GM18870 (cell line): Measurements from ENCODE around the gene BCAS3.

Source experiments
- ATAC-seq: cut with Tn5 transposase; IDR thresholded peaks from one replicate; pipeline ENCODE4 v1.9.1; 2021; ENCODE audit warnings: moderate library complexity; ENCODE audit not compliant: unreplicated experiment

The BCAS3 gene

GRCh38 chr17:61371606-61372005 lies 694.0 kb downstream of the BCAS3 start:
- no peak for ATAC-seq

DNA sequence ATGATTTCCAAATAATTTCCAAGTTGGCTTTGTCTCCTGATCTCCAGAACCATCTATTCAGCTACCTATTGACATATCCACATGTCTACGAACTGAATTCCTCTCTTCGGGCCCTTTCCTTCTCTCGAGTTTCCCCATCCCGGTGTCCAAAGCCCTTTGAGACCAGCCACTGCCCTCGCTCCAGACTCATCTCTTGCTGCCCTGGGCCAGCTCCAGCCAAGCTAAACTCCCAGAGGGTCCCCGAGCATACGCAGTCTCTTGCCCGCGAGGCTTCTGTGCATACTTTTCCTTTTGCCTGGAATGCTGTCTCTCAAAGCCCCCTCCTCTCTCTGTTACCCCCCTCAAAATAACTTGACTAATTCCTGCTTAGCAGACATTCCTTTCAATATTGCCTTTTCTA lies 694.8 kb downstream of the BCAS3 start:
- ATAC-seq, result no peak

DNA sequence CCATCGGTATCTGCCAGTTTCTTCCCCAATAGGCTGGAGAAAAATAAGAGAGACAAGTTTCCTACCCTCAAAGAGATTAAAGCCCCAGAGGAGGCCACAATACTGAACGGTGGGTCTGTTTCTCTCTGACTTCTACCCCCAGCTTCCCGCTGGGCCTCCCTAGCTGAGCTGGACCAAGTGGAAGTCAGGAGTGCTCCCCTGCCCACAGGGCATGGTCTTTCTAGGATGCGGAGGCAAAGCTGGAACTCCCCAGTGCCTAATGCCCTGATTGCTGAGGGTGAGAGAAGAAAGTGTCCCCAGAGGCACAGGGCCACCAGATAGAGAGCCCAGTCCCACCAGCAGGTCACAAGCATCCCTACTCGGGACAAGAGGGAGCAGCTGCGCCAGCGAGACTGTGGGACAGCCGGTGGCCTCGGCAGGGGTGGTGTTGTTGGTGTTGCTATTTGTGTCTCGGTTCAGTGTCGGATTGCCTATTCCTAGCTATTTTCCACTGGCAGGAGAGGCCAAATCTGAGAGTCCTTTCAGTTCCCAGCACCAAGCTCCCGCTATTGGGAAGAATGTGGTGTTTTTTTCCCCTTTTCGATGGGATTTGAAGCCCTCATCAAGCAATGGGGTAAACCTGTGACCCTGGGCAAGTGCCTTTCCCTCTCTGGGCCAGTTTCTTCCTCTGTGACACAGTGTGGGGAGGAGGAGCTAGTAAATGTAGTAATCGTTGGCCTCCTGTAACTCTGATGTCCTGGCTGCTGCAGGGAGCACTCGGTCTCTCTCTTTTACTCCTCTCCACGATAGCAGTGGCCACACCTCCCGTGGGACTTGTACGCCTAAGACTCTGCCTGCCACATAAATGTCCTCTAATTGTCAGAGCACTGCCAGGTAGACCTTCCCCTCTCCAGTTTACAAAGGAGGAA lies 699.5 kb downstream of the BCAS3 start:
- no peak for ATAC-seq

DNA sequence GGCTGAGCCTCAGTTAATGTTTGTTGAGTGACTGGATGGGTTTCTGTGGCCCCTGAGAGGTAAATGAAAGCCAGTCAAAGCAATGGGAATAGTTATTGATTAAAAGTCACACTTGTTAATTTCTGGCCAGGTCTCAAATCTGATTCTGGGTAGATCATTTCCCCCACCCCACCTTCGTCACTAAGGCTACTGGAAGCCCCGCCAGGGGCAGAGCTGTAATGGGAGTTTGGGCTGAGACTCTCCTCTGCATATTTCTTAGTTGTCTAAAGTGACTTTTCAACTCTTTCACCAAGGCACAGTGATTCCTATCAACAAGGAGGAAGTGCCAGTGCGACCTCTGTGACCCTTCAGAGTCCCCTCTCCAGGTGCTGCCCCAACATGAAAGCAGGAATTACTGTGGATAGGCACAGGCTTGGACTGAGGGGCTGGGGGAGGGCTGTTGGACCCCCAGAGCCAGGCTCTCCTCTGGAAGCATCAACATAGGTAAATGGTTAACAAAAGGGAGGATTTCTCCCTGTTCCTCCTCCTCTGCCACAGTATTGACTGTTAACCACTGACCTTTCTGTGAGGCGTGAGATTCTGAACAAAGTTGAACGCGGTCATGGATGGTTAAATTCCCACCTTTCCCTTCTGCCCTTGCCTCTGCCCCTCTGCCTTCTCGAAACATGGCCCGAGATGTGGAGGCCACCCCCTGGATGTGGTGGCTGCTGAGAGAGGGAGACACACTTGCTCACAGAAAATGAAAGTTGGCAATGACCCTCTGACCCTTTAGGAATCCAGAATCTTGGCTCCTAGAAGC lies 701.2 kb downstream of the BCAS3 start:
- no peak for ATAC-seq

DNA sequence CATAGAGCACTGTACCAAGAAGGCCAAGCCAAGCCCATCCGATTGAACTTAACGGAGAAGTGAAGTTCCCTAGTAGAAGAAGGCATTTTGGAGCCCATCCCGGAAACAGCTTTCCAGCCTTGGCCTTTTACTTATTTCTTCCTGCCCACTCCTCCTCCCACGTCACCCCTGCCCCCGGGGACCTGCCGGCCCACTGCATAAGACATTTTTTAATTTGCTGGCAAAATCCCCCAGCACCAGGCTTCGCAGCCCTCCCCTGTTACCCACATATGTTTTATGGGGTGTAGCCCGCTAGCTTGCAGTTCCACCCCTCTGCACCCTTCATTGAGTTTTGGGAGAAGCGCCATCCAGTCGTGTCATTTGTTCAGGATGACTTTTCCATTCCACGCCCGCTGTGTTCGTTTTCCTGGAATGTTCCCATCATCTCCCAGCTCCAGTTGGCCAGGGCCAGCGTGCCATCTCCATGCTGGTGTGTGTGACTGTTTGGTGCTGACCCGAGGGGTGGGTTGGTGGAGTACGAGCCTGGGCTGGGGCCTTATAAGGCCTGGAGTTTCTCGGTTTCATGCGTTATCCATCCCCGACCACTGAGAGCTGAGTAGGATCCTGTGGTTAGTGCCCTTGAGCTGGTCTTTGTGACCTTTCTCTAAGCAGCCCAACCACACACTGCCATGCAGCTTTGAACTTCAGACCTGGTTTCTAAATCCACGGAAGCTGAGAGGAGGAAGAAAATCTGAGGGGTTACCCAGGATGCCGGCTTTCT lies 702.0 kb downstream of the BCAS3 start:
- no peak for ATAC-seq

DNA sequence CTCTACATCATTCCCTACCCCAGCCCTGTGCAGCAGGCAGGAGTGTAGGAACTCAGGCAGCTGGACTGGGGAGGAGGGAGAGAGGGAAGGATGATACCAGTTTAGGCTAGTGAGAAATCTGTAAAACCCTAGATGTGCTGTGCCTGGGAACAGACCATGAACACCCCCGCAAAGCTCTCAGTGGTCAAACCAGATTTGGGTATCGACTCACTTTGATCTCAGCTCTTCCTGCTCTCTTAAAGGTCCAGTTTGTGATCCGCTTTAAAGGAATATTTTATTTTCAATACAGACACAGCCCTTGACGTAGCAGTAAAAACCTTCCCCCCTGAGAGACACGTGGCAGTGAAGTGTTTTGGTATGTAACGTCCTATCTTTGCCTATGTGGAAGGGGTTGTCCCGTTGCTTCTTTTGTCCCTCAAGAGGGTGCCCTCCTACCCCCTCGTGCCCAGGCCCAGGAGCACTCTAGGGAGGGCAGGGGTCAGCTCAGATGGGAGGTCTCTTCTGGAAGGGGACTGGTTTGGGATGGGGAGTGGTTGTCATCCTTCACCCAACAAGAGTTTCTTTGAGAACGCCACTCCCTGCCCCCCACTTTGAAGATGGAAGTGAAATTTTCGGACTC lies 702.7 kb downstream of the BCAS3 start:
- no peak for ATAC-seq

GRCh38 chr17:61380836-61381525 lies 703.3 kb downstream of the BCAS3 start:
- ATAC-seq, result no peak

DNA sequence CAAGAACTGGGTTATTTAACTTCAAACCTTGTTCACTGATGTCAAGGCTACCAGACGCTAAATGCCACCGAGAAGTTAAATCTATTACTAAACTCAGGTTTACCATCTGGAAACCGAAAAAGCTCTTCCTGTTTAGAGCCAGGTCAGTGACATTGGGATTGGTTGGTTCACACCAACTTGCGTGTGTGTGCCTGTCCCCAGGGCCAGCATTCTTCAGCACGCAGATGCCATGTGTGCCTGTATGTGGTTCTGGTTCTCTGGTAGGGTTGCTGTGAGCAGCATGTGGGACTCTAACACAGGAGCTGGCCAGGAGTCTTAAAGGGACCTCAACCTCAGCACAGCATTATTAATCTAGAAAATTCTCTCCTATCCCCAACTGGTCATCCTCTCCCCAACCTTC lies 703.9 kb downstream of the BCAS3 start:
- ATAC-seq, result no peak

DNA sequence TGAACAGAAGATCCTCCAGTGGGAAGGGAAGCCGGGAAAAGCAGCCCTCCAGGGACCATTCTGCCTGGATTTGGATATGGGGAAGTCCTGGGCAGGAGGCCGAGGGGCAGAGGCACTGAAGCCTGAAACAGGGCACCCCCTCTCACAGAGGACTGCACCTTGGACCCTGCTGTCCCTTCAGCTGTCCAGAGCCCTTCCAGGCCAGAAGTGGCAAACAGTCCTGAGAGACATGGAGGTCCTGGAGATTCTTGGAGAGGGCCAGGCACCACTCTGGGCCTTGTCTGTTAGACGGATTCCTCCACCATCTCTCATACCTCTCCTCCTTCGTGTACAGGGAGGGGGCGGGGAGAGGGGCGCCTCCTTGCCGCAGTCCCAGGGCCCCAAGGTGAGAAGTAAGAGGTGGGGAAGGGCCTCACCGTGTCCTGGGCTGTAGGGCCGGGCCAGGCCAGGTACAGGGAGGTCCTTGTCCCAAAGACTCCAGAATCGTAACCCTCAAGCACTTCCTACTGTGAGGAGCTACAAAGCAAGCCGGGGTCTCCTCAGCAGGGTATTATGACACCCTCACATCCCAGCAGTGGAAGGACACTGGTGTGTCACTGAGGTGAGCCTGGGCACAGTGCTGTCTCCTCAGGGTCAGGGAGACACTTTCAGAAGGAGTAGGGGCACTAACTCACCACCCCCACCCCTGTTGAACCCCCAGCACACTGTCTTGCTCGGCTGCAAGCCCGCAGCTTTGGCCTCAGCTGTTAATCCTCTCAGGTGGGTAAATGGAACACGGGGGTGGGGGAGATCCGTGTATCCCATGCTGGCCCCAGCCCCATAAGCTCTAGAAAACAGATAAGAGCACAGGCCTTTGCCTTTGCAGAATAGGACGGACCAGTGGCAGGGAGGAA lies 705.4 kb downstream of the BCAS3 start:
- ATAC-seq, result no peak

DNA sequence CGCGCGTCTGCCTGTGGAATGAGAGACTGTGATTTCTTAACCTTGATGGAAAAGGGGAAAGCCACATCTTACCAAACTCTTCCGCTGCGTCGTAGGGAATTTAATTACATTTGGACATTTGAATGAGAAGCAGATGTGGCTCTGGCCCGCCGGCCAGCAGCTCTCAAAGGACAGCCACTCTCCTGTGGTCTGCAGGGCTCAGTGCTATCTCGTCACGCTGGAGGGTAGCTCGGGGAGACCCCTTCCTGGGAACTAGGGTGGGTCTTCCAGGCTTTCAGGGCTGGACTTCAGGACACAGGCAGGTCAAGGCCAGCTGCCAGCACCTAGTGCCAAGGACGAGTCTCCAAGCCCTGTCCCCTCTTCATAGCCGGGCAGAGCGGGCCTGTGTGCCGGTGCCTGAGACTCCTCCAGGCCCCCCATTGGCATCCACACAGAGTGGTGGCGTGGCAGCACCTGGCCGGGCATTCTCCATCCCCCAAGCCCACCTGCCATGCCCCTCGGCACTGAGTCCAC lies 706.1 kb downstream of the BCAS3 start:
- no peak for ATAC-seq

DNA sequence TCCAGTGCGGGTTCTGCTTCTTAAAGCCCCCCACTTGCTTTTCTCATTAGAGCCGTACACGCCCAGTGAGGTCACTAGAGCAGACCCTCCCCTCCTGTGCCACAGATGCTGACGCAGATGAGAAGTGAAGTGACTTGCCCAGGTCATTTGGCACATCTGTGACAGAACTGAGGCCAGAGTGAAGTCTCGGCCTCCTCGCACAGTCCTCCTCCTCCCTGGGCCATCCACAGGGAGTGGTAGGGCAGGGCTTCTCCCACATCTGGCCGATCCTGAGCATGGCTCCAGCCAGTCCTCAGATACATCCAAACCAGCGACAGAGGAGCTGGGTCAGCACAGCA lies 706.7 kb downstream of the BCAS3 start:
- ATAC-seq, result no peak

- ATAC-seq, result no peak
Measured at GRCh38 chr17:61384692-61385576, 707.3 kb downstream of the BCAS3 start.

GRCh38 chr17:61385577-61386236 lies 708.1 kb downstream of the BCAS3 start:
- ATAC-seq, result no peak

DNA sequence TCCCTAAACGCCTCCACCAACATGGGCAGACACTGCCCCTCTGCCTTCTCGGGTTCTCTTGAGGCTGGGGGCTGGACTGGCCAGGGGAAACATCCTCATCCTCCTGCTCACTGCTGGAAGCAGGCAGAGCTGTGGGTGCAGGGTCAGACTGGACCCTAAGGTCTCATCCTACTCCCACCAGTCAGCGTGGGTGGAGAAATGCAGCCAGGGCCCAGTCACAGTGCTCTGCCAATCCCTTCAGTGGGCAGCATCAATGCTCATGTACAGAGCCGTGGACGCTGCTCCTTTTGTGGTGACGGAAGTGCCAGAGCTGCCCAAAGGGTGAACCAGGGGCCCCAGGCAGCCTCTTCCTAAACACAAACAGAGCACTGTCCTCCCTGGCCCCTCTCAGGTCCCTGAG lies 708.6 kb downstream of the BCAS3 start:
- no peak for ATAC-seq

DNA sequence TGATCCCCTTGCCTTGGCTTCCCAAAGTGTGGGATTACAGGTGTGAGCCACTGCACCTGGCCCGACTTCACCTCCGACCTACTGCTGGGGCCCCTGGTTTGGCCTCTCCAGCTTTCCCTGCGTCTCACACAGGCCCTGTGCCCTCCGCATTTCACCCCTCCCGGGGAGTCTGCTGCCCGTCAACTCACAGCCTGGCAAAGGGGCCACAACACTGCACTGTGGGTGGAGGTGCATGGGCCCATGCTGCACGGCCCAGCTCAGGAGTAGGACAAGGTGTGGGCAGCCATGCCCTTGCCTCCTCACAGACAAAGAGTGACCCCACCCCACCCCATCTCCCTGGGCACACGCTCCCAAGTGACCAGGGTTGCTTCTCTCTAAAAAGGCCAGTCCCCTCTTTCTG lies 709.4 kb downstream of the BCAS3 start:
- ATAC-seq, result no peak

DNA sequence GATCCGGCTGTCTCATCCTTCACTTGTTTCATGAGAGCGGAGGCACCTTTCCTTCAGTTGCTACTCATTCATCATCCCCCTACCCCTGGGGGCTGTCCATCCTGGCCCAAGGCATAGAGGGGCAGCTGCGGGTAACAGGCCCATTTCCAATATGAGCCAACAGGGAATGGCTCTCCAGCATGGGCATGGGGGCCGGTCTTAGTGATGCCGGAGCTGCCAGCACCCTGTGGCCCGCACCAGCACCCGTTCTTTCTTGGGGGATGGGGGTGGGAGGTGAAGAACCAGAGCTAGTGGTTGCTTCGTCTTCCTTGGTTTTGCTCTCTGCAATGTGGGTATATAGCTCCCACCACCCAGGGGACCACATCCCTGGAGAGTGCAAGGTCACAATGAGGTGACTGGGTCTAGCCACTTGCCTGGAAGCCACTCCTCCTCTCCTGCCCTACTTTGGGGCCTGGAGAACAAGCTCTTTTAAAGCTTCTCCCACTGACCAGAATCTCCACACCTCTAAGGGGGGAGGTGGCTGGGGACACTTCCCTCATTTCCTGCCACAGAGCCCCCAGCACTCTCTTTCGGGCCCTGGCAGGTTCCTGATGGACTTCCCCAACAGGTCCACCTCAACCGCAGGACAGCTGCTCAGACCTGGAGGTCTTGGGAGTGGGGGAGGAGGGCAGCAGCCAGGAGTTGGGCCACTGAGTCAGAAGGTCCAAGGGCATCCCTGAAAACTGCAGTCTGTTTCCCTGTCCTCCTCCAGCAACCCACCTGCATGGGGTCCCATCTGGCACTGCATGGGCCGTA lies 710.1 kb downstream of the BCAS3 start:
- no peak for ATAC-seq
